H9 (cell line): Measurements from ENCODE around the gene SOBP. TPM values are rescaled to one million over a fixed set of nuclear protein-coding genes. Genes with fewer than 3 reads are reported as not detected.

Experiments
- DNase-seq: peaks from one replicate; pipeline ENCODE4 v3.0.0-alpha.2; 2017
- H2AFZ ChIP-seq: one replicate; pipeline ENCODE4 v1.6.1; 2013; ENCODE audit warnings: mild to moderate bottlenecking, low read length, control low read depth, moderate library complexity
- H2AK5ac ChIP-seq: 2 replicates; pipeline ENCODE4 v1.6.1; 2013; ENCODE audit warnings: low read length, control low read depth, mixed read lengths; ENCODE audit not compliant: insufficient read length
- H2BK120ac ChIP-seq: one replicate; pipeline ENCODE4 v1.6.1; 2013; ENCODE audit warnings: low read depth, mild to moderate bottlenecking, low read length, control low read depth, inconsistent platforms; ENCODE audit not compliant: poor library complexity, severe bottlenecking
- H2BK12ac ChIP-seq: 2 replicates; pipeline ENCODE4 v1.6.1; 2013; ENCODE audit warnings: low read length, control low read depth, mixed read lengths, low read depth; ENCODE audit not compliant: insufficient read length
- H2BK15ac ChIP-seq: 2 replicates; pipeline ENCODE4 v1.6.1; 2013; ENCODE audit warnings: low read depth, low read length, control low read depth
- H2BK20ac ChIP-seq: one replicate; pipeline ENCODE4 v1.6.1; 2013; ENCODE audit warnings: low read depth, mild to moderate bottlenecking, low read length, control low read depth, inconsistent platforms; ENCODE audit not compliant: poor library complexity, severe bottlenecking
- H2BK5ac ChIP-seq: 2 replicates; pipeline ENCODE4 v1.6.1; 2013; ENCODE audit warnings: low read length, control low read depth, mixed read lengths; ENCODE audit not compliant: insufficient read length
- H3K14ac ChIP-seq: 2 replicates; pipeline ENCODE4 v1.6.1; 2013; ENCODE audit warnings: low read length, control low read depth; ENCODE audit not compliant: insufficient read depth
- H3K18ac ChIP-seq: 2 replicates; pipeline ENCODE4 v1.6.1; 2013; ENCODE audit warnings: low read depth, mild to moderate bottlenecking, mixed read lengths, low read length, control low read depth; ENCODE audit not compliant: insufficient read length
- H3K23ac ChIP-seq: 2 replicates; pipeline ENCODE4 v1.6.1; 2013; ENCODE audit warnings: low read length, control low read depth, mixed read lengths, low read depth; ENCODE audit not compliant: insufficient read length
- H3K23me2 ChIP-seq: 2 replicates; pipeline ENCODE4 v1.6.1; 2013; ENCODE audit warnings: low read depth, mild to moderate bottlenecking, mixed read lengths, low read length, control low read depth; ENCODE audit not compliant: insufficient read length, poor library complexity, severe bottlenecking
- H3K27ac ChIP-seq: 2 replicates; pipeline ENCODE4 v1.5.1; 2013; ENCODE audit warnings: low read length, control low read depth, mixed read lengths, low read depth; ENCODE audit not compliant: insufficient read length
- H3K27me3 ChIP-seq: 2 replicates; pipeline ENCODE4 v1.6.1; 2013; ENCODE audit warnings: low read length, control low read depth, inconsistent platforms; ENCODE audit not compliant: insufficient read depth
- H3K4ac ChIP-seq: 2 replicates; pipeline ENCODE4 v1.6.1; 2013; ENCODE audit warnings: low read depth, mild to moderate bottlenecking, control low read depth, inconsistent platforms, low read length, moderate library complexity
- H3K4me1 ChIP-seq: 2 replicates; pipeline ENCODE4 v1.6.1; 2013; ENCODE audit warnings: low read length, control low read depth, inconsistent platforms; ENCODE audit not compliant: insufficient read depth
- H3K4me2 ChIP-seq: 2 replicates; pipeline ENCODE4 v1.6.1; 2013; ENCODE audit warnings: low read length, control low read depth, mixed read lengths; ENCODE audit not compliant: insufficient read length, insufficient read depth
- H3K56ac ChIP-seq: 2 replicates; pipeline ENCODE4 v1.6.1; 2013; ENCODE audit warnings: low read depth, mild to moderate bottlenecking, mixed read lengths, low read length, control low read depth; ENCODE audit not compliant: insufficient read length
- H3K79me1 ChIP-seq: 2 replicates; pipeline ENCODE4 v1.6.1; 2013; ENCODE audit warnings: low read depth, mild to moderate bottlenecking, moderate library complexity, low read length, control low read depth, inconsistent platforms; ENCODE audit not compliant: insufficient read depth, poor library complexity, severe bottlenecking
- H3K79me2 ChIP-seq: 2 replicates; pipeline ENCODE4 v1.6.1; 2013; ENCODE audit warnings: low read length, control low read depth, inconsistent platforms; ENCODE audit not compliant: insufficient read depth
- H3K9ac ChIP-seq: 2 replicates; pipeline ENCODE4 v1.6.1; 2013; ENCODE audit warnings: low read length, control low read depth, mixed read lengths; ENCODE audit not compliant: insufficient read length; ENCODE audit errors: extremely low read depth
- H3K9me3 ChIP-seq: one replicate; pipeline ENCODE4 v1.6.1; 2013; ENCODE audit warnings: low read depth, low read length, inconsistent platforms; ENCODE audit not compliant: control insufficient read depth
- H3T11ph ChIP-seq: one replicate; pipeline ENCODE4 v1.6.1; 2013; ENCODE audit warnings: mild to moderate bottlenecking, low read length, control low read depth, inconsistent platforms
- H4K20me1 ChIP-seq: one replicate; pipeline ENCODE4 v1.6.1; 2013; ENCODE audit not compliant: control insufficient read depth, insufficient read length, insufficient read depth
- H4K5ac ChIP-seq: 2 replicates; pipeline ENCODE4 v1.6.1; 2013; ENCODE audit warnings: low read depth, mild to moderate bottlenecking, mixed read lengths, low read length, control low read depth; ENCODE audit not compliant: insufficient read length
- H4K8ac ChIP-seq: replicated peaks from 2 replicates; pipeline ENCODE4 v1.6.1; 2013; ENCODE audit warnings: low read length, control low read depth, mixed read lengths, low read depth; ENCODE audit not compliant: insufficient read length
- H4K91ac ChIP-seq: 2 replicates; pipeline ENCODE4 v1.6.1; 2013; ENCODE audit warnings: low read depth, mild to moderate bottlenecking, moderate library complexity, mixed read lengths, low read length, control low read depth; ENCODE audit not compliant: insufficient read length
- H3K27ac Mint-ChIP-seq, 3 experiments: 2 replicates in 2 of 3; 3 replicates in 1 of 3; pipeline ENCODE4 v1.8.0; 2020 to 2021; ENCODE audit warnings: mixed read lengths in 3 of 3, mild to moderate bottlenecking in 1 of 3, moderate library complexity in 1 of 3
- H3K27me3 Mint-ChIP-seq: 2 replicates; pipeline ENCODE4 v1.8.0; 2021; ENCODE audit warnings: low read depth, mild to moderate bottlenecking, moderate library complexity, mixed read lengths
- H3K36me3 Mint-ChIP-seq, 3 experiments: 2 replicates in 2 of 3; 3 replicates in 1 of 3; pipeline ENCODE4 v1.8.0; 2020 to 2021; ENCODE audit warnings: low read depth in 3 of 3, mixed read lengths in 3 of 3; ENCODE audit not compliant: insufficient read depth in 1 of 3
- H3K4me1 Mint-ChIP-seq, 2 experiments: 2 replicates each; pipeline ENCODE4 v1.8.0; 2020; ENCODE audit warnings: mixed read lengths in 2 of 2
- H3K4me3 Mint-ChIP-seq, 2 experiments: 2 replicates in 1 of 2; 3 replicates in 1 of 2; pipeline ENCODE4 v1.8.0; 2020 to 2021; ENCODE audit warnings: mild to moderate bottlenecking in 2 of 2, mixed read lengths in 2 of 2, moderate library complexity in 1 of 2
- H3K9me3 Mint-ChIP-seq, 2 experiments: 2 replicates in 1 of 2; 3 replicates in 1 of 2; pipeline ENCODE4 v1.8.0; 2020; ENCODE audit warnings: mild to moderate bottlenecking in 2 of 2, mixed read lengths in 2 of 2, moderate library complexity in 1 of 2
- CTCF ChIP-seq: fragments of 200-600 bp; sonication (generic); conservative IDR thresholded peaks from 3 replicates; pipeline ENCODE4 v1.8.0; 2021; ENCODE audit warnings: antibody characterized with exemption, mild to moderate bottlenecking
- WGBS: extraction: QIAGEN DNeasy Blood & Tissue Kit; methylation state at CpG from one replicate; pipeline ENCODE4 v1.1.7; 2013; ENCODE audit warnings: missing lambda C conversion rate, low lambda C conversion rate, mixed read lengths; ENCODE audit not compliant: insufficient read length; ENCODE audit errors: extremely low coverage; 5-methylcytosine and 5-hydroxymethylcytosine counted together
- total RNA-seq: library from RNA; stranded (reverse); gene quantifications from 2 replicates; pipeline ENCODE4 v1.2.1, GENCODE V29; 2021

SOBP gene
- total RNA-seq, 1 experiment from 2014 or later: 4.3 TPM

- no peak overlapping the region for H4K5ac ChIP-seq
- no peak overlapping the region for H3K14ac ChIP-seq
- no peaks in the 10 kb centered on the region for H3K27me3 ChIP-seq
- H3K4me1 ChIP-seq: peaks cover 3% of the 10 kb centered on the region; the same call in 1 of the 2 replicates
- H2BK5ac ChIP-seq: no peak overlapping the region
- Mint-ChIP-seq H3K36me3 (no peaks in the 10 kb centered on the region; a peak in 1 of 7 replicates), H3K27me3 (no peaks in the 10 kb centered on the region), H3K4me3 (no peak overlapping the region), H3K4me1 (peaks cover 16 to 24% of the 10 kb centered on the region in 2 experiments), H3K27ac (no peak overlapping the region), H3K9me3 (no peaks in the 10 kb centered on the region)
- H3K9ac ChIP-seq: no peak overlapping the region
- H2BK15ac ChIP-seq: no peak overlapping the region
- no peak overlapping the region for H4K91ac ChIP-seq
- no peaks in the 10 kb centered on the region for H3K79me1 ChIP-seq
- no peak for DNase-seq
- H3K23ac ChIP-seq: no peak overlapping the region
- no peak overlapping the region for H4K8ac ChIP-seq
- TF ChIP-seq CTCF: no peak
- no peak overlapping the region for H3K56ac ChIP-seq
- no peak overlapping the region for H3K18ac ChIP-seq
- WGBS: no CpG with 5 or more reads among the region's 1 CpG
- no peak overlapping the region for H3K4me2 ChIP-seq
- no peaks in the 10 kb centered on the region for H4K20me1 ChIP-seq
- H3T11ph ChIP-seq: no peak overlapping the region
- H2BK20ac ChIP-seq: no peak overlapping the region
- H3K79me2 ChIP-seq: no peaks in the 10 kb centered on the region
- no peak overlapping the region for H2BK12ac ChIP-seq
- H2BK120ac ChIP-seq: no peak overlapping the region
- no peaks in the 10 kb centered on the region for H3K9me3 ChIP-seq
- H2AFZ ChIP-seq: no peak overlapping the region
- no peak overlapping the region for H3K4ac ChIP-seq
- no peak overlapping the region for H3K27ac ChIP-seq
- H2AK5ac ChIP-seq: no peak overlapping the region
- no peaks in the 10 kb centered on the region for H3K23me2 ChIP-seq
Observed at GRCh38 chr6:107567643-107568042, 77.7 kb downstream of the SOBP start.
